BLaER1 treated with 17β-estradiol and CSF1 and Interleukin-3, amounts not matched to agents 10 nM and 100 nM (cell line): ENCODE measurements around the gene CROCC.
"Not testable (repeated sequence)": the region's sequence is repeated elsewhere in the genome, so short reads cannot be mapped to it uniquely, and the experiment has no call there.

Experiments
- H3K27ac ChIP-seq, 11 experiments: shearing (Covaris generic); formaldehyde crosslinking; 2 replicates each; pipeline ENCODE4 v1.8.1; 2022
- H3K27me3 ChIP-seq, 11 experiments: shearing (Covaris generic); formaldehyde crosslinking; 2 replicates each; pipeline ENCODE4 v1.8.1; 2022
- H3K36me3 ChIP-seq, 11 experiments: shearing (Covaris generic); formaldehyde crosslinking; 2 replicates each; pipeline ENCODE4 v1.8.1; 2022
- H3K4me1 ChIP-seq, 10 experiments: shearing (Covaris generic); formaldehyde crosslinking; 2 replicates each; pipeline ENCODE4 v1.8.1; 2022
- H3K4me2 ChIP-seq, 11 experiments: shearing (Covaris generic); formaldehyde crosslinking; 2 replicates each; pipeline ENCODE4 v1.8.1; 2022
- H3K4me3 ChIP-seq, 10 experiments: shearing (Covaris generic); formaldehyde crosslinking; 2 replicates each; pipeline ENCODE4 v1.8.1; 2022
- H3K9ac ChIP-seq, 11 experiments: shearing (Covaris generic); formaldehyde crosslinking; 2 replicates each; pipeline ENCODE4 v1.8.1; 2022
- H3K9me3 ChIP-seq, 11 experiments: shearing (Covaris generic); formaldehyde crosslinking; replicated peaks in 1 of 11; 2 replicates each; pipeline ENCODE4 v1.8.1; 2022
- H4K20me1 ChIP-seq, 11 experiments: shearing (Covaris generic); formaldehyde crosslinking; 2 replicates each; pipeline ENCODE4 v1.8.1; 2022
- Cebpa-rat ChIP-seq, 11 experiments: shearing (Covaris generic); IDR thresholded peaks; 2 replicates each; pipeline ENCODE4 v1.8.1; 2022

CROCC gene

GRCh38 chr1:16886860-16887605, 34.7 kb upstream of the CROCC start:
- H3K4me1 ChIP-seq, result peaks cover 12 to 19% (median 16%) of the 10 kb centered on the region in 10 experiments; a peak in 18 of 20 replicates
- no peak overlapping the region for H3K4me2 ChIP-seq
- H3K36me3 ChIP-seq, result no peaks in the 10 kb centered on the region
- H3K4me3 ChIP-seq, result no peak overlapping the region
- no peaks in the 10 kb centered on the region for H4K20me1 ChIP-seq
- no peaks in the 10 kb centered on the region for H3K9me3 ChIP-seq
- no peak overlapping the region for H3K9ac ChIP-seq
- no peak overlapping the region for H3K27ac ChIP-seq
- H3K27me3 ChIP-seq, result peaks cover 12 to 66% (median 52%) of the 10 kb centered on the region in 11 experiments
- no peak for TF ChIP-seq Cebpa-rat (IDR thresholded peaks at IDR 0.05)

- H3K4me3 ChIP-seq, result peak overlapping the region; percentile 52 to 71 (median 59)
- peaks cover 12 to 26% (median 17%) of the 10 kb centered on the region in 10 experiments; a peak in 18 of 20 replicates for H3K4me1 ChIP-seq
- no peaks in the 10 kb centered on the region for H3K9me3 ChIP-seq
- H3K9ac ChIP-seq, result peak overlapping the region; percentile 52 to 83 (median 73)
- H4K20me1 ChIP-seq, result no peaks in the 10 kb centered on the region
- H3K36me3 ChIP-seq, result no peaks in the 10 kb centered on the region
- peak overlapping the region; percentile 76 to 95 (median 82) for H3K4me2 ChIP-seq
- peak in 4 of 11 experiments; percentile 29 to 60 (median 42); a peak in 3 of 22 replicates for TF ChIP-seq Cebpa-rat (IDR thresholded peaks at IDR 0.05)
- H3K27me3 ChIP-seq, result peaks cover 12 to 66% (median 50%) of the 10 kb centered on the region in 11 experiments
- peak overlapping the region in 10 of 11 experiments; percentile 51 to 79 (median 69); a peak in 21 of 22 replicates for H3K27ac ChIP-seq
These were observed 32.6 kb upstream of the CROCC start for GRCh38 chr1:16888860-16889816.

GRCh38 chr1:16890539-16891021, 31.2 kb upstream of the CROCC start:
- peaks cover 15 to 28% (median 19%) of the 10 kb centered on the region in 10 experiments; a peak in 18 of 20 replicates for H3K4me1 ChIP-seq
- H3K9ac ChIP-seq, H3K4me3 ChIP-seq, H3K36me3 ChIP-seq, H4K20me1 ChIP-seq, H3K4me2 ChIP-seq, H3K9me3 ChIP-seq, H3K27ac ChIP-seq: not testable (repeated sequence)
- H3K27me3 ChIP-seq, result peaks cover 12 to 62% (median 49%) of the 10 kb centered on the region in 11 experiments

- H3K27me3 ChIP-seq, result peaks cover 12 to 57% (median 49%) of the 10 kb centered on the region in 11 experiments
- not testable (repeated sequence) for H3K9me3 ChIP-seq, H3K4me2 ChIP-seq, H3K27ac ChIP-seq, H3K4me3 ChIP-seq, H4K20me1 ChIP-seq, H3K36me3 ChIP-seq, H3K9ac ChIP-seq
- peaks cover 15 to 28% (median 19%) of the 10 kb centered on the region in 10 experiments; a peak in 18 of 20 replicates for H3K4me1 ChIP-seq
These were observed 30.7 kb upstream of the CROCC start for GRCh38 chr1:16891057-16891456.

GRCh38 chr1:16892978-16893525, 28.7 kb upstream of the CROCC start:
- H3K36me3 ChIP-seq, H3K9me3 ChIP-seq, H3K9ac ChIP-seq, H4K20me1 ChIP-seq, H3K4me3 ChIP-seq, H3K27ac ChIP-seq: not testable (repeated sequence)
- Histone ChIP-seq H3K27me3 (peaks cover 12 to 41% (median 34%) of the 10 kb centered on the region in 11 experiments), H3K4me1 (peaks cover 26 to 41% (median 34%) of the 10 kb centered on the region in 10 experiments), H3K4me2 (peak overlapping the region in 2 of 11 experiments; percentile 7 to 36; a peak in 2 of 22 replicates)

GRCh38 chr1:16893796-16894195, 27.9 kb upstream of the CROCC start:
- H3K4me3 ChIP-seq, H3K9ac ChIP-seq, H4K20me1 ChIP-seq, H3K9me3 ChIP-seq, H3K4me2 ChIP-seq, H3K36me3 ChIP-seq, H3K27ac ChIP-seq: not testable (repeated sequence)
- Histone ChIP-seq H3K27me3 (peaks cover 10 to 34% (median 27%) of the 10 kb centered on the region in 11 experiments), H3K4me1 (peaks cover 24 to 44% (median 35%) of the 10 kb centered on the region in 10 experiments)

GRCh38 chr1:16894338-16894737, 27.4 kb upstream of the CROCC start:
- H3K4me3 ChIP-seq, H3K4me2 ChIP-seq, H3K9me3 ChIP-seq, H3K9ac ChIP-seq, H4K20me1 ChIP-seq, H3K27ac ChIP-seq, H3K36me3 ChIP-seq: not testable (repeated sequence)
- peaks cover 5 to 28% (median 22%) of the 10 kb centered on the region in 11 experiments for H3K27me3 ChIP-seq
- H3K4me1 ChIP-seq, result peaks cover 21 to 42% (median 32%) of the 10 kb centered on the region in 10 experiments

- Histone ChIP-seq H3K4me3 (peak overlapping the region; percentile 32 to 63 (median 46); a peak in 16 of 20 replicates), H3K4me2 (peak overlapping the region; percentile 55 to 79 (median 69); a peak in 21 of 22 replicates), H3K27ac (peak overlapping the region in 9 of 11 experiments; percentile 81 to 90 (median 88); a peak in 14 of 22 replicates), H3K27me3 (peaks cover 0 to 19% (median 13%) of the 10 kb centered on the region in 11 experiments; a peak in 20 of 22 replicates), H3K9ac (peak overlapping the region in 9 of 11 experiments; percentile 76 to 88 (median 83); a peak in 19 of 22 replicates), H3K4me1 (peaks cover 13 to 34% (median 24%) of the 10 kb centered on the region in 10 experiments; a peak in 19 of 20 replicates)
- not testable (repeated sequence) for H3K9me3 ChIP-seq, H3K36me3 ChIP-seq, H4K20me1 ChIP-seq
These were observed 26.5 kb upstream of the CROCC start for GRCh38 chr1:16895233-16895597.

- Histone ChIP-seq H3K4me3 (peak within 1 kb of the TSS; percentile 51 to 69 (median 58)), H3K27ac (peak within 1 kb of the TSS; percentile 81 to 90 (median 86)), H3K9ac (peak within 1 kb of the TSS; percentile 76 to 88 (median 84)), H3K4me2 (peak within 1 kb of the TSS; percentile 88 to 98 (median 93)), H3K4me1 (peaks cover 13 to 33% (median 25%) of the 10 kb centered on the region in 10 experiments; a peak in 19 of 20 replicates), H3K27me3 (peaks cover 0 to 14% (median 7%) of the 10 kb centered on the region in 11 experiments; a peak in 19 of 22 replicates)
- not testable (repeated sequence) for H4K20me1 ChIP-seq, H3K36me3 ChIP-seq, H3K9me3 ChIP-seq
These were observed 26.0 kb upstream of the CROCC start, which contains the start of gene RNU1-2 for GRCh38 chr1:16895598-16896315. Gene RNU1-2, plus strand, starts transcription at chr1:16895980.

GRCh38 chr1:16896316-16897055, 25.2 kb upstream of the CROCC start:
- H3K27ac ChIP-seq, result peak overlapping the region in 10 of 11 experiments; percentile 38 to 81 (median 64); a peak in 19 of 22 replicates
- peak overlapping the region; percentile 63 to 85 (median 75) for H3K9ac ChIP-seq
- H3K4me1 ChIP-seq, result peaks cover 19 to 40% (median 32%) of the 10 kb centered on the region in 10 experiments
- H4K20me1 ChIP-seq, H3K36me3 ChIP-seq, H3K9me3 ChIP-seq, H3K27me3 ChIP-seq: not testable (repeated sequence)
- H3K4me2 ChIP-seq, result peak overlapping the region; percentile 88 to 98 (median 93)
- H3K4me3 ChIP-seq, result peak overlapping the region; percentile 51 to 69 (median 58)

- H3K27ac ChIP-seq, H3K9me3 ChIP-seq, H3K27me3 ChIP-seq, H4K20me1 ChIP-seq, H3K9ac ChIP-seq, H3K4me3 ChIP-seq, H3K36me3 ChIP-seq: not testable (repeated sequence)
- H3K4me1 ChIP-seq, result peaks cover 23 to 50% (median 39%) of the 10 kb centered on the region in 10 experiments
- H3K4me2 ChIP-seq, result peak overlapping the region in 10 of 11 experiments; percentile 88 to 98 (median 93); a peak in 13 of 22 replicates
These were observed 24.1 kb upstream of the CROCC start for GRCh38 chr1:16897653-16898052.
